K562 (cell line): ENCODE results near the gene HAUS1. TPM values are rescaled to one million over a fixed set of nuclear protein-coding genes. Genes with fewer than 3 reads are reported as not detected.

Experiments used
- DIDO1 ChIP-seq: fragments of 450-650 bp; IDR thresholded peaks from 2 replicates; pipeline ENCODE4 v1.6.1; 2016; ENCODE audit warnings: low read depth, missing biosample characterization, missing genetic modification characterization
- DNMT1 ChIP-seq: fragments of 450-650 bp; IDR thresholded peaks from 2 replicates; pipeline ENCODE4 v1.6.1; 2016; ENCODE audit warnings: antibody characterized with exemption, mild to moderate bottlenecking
- EHMT2 ChIP-seq: fragments of 450-650 bp; IDR thresholded peaks from 2 replicates; pipeline ENCODE4 v1.6.1; 2018; ENCODE audit warnings: antibody characterized with exemption
- HDAC6 ChIP-seq: IDR thresholded peaks from 2 replicates; pipeline ENCODE4 v1.6.1; 2012; ENCODE audit warnings: low read depth, mild to moderate bottlenecking, control low read depth, inconsistent platforms, low read length, moderate library complexity
- HSF4 ChIP-seq: fragments of 250-450 bp; sonication (Bioruptor Pico); IDR thresholded peaks from 2 replicates; pipeline ENCODE4 v2.1.2; 2022; ENCODE audit warnings: mild to moderate bottlenecking, moderate library complexity, borderline replicate concordance
- ILK ChIP-seq: fragments of 450-650 bp; IDR thresholded peaks from 2 replicates; pipeline ENCODE4 v1.6.1; 2016; ENCODE audit warnings: missing genetic modification characterization, low read depth, mild to moderate bottlenecking, missing compliant biosample characterization, moderate library complexity, borderline replicate concordance
- SMAD3 ChIP-seq: fragments of 450-650 bp; formaldehyde crosslinking; conservative IDR thresholded peaks from 2 replicates; pipeline ENCODE4 v1.4.0; 2020; ENCODE audit warnings: mild to moderate bottlenecking
- TRIM24 ChIP-seq, 2 experiments: fragments of 450-650 bp; IDR thresholded peaks; 2 replicates each; pipeline ENCODE4 v1.6.1; 2016
- ZNF197 ChIP-seq: fragments of 200-800 bp; sonication (Bioruptor generic); IDR thresholded peaks from 2 replicates; pipeline ENCODE4 v1.6.1; 2016; ENCODE audit warnings: low read depth, missing genetic modification characterization, missing compliant biosample characterization
- ZNF324 ChIP-seq: fragments of 250-450 bp; sonication (Bioruptor Pico); IDR thresholded peaks from 2 replicates; pipeline ENCODE4 v1.4.0; 2020; ENCODE audit warnings: mild to moderate bottlenecking
- ZNF707 ChIP-seq: fragments of 250-450 bp; sonication (Bioruptor Pico); conservative IDR thresholded peaks from 2 replicates; pipeline ENCODE4 v1.8.0; 2022; ENCODE audit warnings: inconsistent platforms, mild to moderate bottlenecking, moderate library complexity
- polyA plus RNA-seq, 8 experiments: library from polyadenylated mRNA; depleted of rRNA in 4 of 8; stranded (reverse) in 5 of 8; unstranded in 3 of 8; fragments of >200 nt; fragmentation: Nextera tagmentation in 2 of 8; fragmentation: Illumina TruSeq in 1 of 8; extraction: Ambion mirVana in 2 of 8; extraction: Trizol in 1 of 8; gene quantifications; 2 replicates each; pipeline versions ENCODE4 v1.2.1 to v1.2.3, GENCODE V29; 2011 to 2014; ENCODE audit warnings: inconsistent platforms in 1 of 8, missing spikeins in 1 of 8
- total RNA-seq, 7 experiments: library from RNA; depleted of rRNA in 6 of 7; stranded (reverse); fragments of >200 nt in 6 of 7; fragmentation: Illumina TruSeq in 2 of 7; extraction: Trizol in 2 of 7; gene quantifications; 2 replicates each; pipeline versions ENCODE4 v1.2.1 to v1.2.3, GENCODE V29; 2011 to 2021; ENCODE audit warnings: low replicate concordance in 1 of 7
- TF ChIP-seq, protein P1 (sequence below): fragments of 450-650 bp; IDR thresholded peaks from 2 replicates; pipeline ENCODE4 v1.6.1; 2016; ENCODE audit warnings: mild to moderate bottlenecking, moderate library complexity
- TF ChIP-seq, protein P2 (sequence below): fragments of 450-650 bp; conservative IDR thresholded peaks from 2 replicates; pipeline ENCODE4 v1.6.1; 2016; ENCODE audit warnings: missing genetic modification characterization, low read depth, mild to moderate bottlenecking, control low read depth, missing compliant biosample characterization
- TF ChIP-seq, protein P3 (sequence below): fragments of 450-650 bp; IDR thresholded peaks from one replicate; pipeline ENCODE4 v1.6.1; 2018; ENCODE audit warnings: mild to moderate bottlenecking, moderate library complexity; ENCODE audit not compliant: partially characterized antibody

The HAUS1 gene
- total and polyA plus RNA-seq, 9 of the 15 experiments (the other 6 are each of a cell fraction or from before 2014, with no cell fraction given) = 45.6 to 135 (median 76.3) TPM

DNA sequence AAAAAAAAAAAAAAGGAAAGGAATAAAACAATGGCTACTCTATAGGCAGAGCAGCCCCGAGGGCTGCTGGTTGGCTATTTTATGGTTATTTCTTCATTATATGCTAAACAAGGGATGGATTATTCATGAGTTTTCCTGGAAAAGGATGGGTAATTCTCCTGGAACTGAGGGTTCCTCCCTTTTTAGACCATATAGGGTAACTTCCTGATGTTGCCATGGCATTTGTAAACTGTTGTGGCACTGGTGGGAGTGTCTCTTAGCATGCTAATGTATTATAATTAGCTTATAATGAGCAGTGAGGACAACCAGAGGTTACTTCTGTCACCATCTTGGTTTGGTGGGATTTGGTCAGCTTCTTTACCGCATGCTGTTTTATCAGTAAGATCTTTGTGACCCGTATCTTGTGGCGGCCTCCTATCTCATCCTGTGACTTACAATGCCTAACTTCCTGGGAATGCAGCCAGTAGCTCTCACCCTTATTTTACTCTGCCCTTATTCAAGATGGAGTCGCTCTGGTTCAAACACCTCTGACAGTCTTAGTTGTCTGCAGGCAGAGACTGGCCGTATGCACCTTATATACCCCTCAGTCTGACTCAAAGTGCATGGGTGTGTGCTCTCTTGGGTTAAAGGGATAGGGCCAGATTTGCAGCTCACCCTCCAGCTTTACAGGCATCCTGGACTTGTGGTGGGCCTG, 57.7 kb downstream of the HAUS1 start (continued):
- TF ChIP-seq, protein P1, sequence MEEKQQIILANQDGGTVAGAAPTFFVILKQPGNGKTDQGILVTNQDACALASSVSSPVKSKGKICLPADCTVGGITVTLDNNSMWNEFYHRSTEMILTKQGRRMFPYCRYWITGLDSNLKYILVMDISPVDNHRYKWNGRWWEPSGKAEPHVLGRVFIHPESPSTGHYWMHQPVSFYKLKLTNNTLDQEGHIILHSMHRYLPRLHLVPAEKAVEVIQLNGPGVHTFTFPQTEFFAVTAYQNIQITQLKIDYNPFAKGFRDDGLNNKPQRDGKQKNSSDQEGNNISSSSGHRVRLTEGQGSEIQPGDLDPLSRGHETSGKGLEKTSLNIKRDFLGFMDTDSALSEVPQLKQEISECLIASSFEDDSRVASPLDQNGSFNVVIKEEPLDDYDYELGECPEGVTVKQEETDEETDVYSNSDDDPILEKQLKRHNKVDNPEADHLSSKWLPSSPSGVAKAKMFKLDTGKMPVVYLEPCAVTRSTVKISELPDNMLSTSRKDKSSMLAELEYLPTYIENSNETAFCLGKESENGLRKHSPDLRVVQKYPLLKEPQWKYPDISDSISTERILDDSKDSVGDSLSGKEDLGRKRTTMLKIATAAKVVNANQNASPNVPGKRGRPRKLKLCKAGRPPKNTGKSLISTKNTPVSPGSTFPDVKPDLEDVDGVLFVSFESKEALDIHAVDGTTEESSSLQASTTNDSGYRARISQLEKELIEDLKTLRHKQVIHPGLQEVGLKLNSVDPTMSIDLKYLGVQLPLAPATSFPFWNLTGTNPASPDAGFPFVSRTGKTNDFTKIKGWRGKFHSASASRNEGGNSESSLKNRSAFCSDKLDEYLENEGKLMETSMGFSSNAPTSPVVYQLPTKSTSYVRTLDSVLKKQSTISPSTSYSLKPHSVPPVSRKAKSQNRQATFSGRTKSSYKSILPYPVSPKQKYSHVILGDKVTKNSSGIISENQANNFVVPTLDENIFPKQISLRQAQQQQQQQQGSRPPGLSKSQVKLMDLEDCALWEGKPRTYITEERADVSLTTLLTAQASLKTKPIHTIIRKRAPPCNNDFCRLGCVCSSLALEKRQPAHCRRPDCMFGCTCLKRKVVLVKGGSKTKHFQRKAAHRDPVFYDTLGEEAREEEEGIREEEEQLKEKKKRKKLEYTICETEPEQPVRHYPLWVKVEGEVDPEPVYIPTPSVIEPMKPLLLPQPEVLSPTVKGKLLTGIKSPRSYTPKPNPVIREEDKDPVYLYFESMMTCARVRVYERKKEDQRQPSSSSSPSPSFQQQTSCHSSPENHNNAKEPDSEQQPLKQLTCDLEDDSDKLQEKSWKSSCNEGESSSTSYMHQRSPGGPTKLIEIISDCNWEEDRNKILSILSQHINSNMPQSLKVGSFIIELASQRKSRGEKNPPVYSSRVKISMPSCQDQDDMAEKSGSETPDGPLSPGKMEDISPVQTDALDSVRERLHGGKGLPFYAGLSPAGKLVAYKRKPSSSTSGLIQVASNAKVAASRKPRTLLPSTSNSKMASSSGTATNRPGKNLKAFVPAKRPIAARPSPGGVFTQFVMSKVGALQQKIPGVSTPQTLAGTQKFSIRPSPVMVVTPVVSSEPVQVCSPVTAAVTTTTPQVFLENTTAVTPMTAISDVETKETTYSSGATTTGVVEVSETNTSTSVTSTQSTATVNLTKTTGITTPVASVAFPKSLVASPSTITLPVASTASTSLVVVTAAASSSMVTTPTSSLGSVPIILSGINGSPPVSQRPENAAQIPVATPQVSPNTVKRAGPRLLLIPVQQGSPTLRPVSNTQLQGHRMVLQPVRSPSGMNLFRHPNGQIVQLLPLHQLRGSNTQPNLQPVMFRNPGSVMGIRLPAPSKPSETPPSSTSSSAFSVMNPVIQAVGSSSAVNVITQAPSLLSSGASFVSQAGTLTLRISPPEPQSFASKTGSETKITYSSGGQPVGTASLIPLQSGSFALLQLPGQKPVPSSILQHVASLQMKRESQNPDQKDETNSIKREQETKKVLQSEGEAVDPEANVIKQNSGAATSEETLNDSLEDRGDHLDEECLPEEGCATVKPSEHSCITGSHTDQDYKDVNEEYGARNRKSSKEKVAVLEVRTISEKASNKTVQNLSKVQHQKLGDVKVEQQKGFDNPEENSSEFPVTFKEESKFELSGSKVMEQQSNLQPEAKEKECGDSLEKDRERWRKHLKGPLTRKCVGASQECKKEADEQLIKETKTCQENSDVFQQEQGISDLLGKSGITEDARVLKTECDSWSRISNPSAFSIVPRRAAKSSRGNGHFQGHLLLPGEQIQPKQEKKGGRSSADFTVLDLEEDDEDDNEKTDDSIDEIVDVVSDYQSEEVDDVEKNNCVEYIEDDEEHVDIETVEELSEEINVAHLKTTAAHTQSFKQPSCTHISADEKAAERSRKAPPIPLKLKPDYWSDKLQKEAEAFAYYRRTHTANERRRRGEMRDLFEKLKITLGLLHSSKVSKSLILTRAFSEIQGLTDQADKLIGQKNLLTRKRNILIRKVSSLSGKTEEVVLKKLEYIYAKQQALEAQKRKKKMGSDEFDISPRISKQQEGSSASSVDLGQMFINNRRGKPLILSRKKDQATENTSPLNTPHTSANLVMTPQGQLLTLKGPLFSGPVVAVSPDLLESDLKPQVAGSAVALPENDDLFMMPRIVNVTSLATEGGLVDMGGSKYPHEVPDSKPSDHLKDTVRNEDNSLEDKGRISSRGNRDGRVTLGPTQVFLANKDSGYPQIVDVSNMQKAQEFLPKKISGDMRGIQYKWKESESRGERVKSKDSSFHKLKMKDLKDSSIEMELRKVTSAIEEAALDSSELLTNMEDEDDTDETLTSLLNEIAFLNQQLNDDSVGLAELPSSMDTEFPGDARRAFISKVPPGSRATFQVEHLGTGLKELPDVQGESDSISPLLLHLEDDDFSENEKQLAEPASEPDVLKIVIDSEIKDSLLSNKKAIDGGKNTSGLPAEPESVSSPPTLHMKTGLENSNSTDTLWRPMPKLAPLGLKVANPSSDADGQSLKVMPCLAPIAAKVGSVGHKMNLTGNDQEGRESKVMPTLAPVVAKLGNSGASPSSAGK = peak; percentile 22; the same call in 1 of the 2 replicates
- TF ChIP-seq DIDO1 (tag) (peak; percentile 88), HSF4 (peak; percentile 83; the same call in 1 of the 2 replicates), ZNF707 (peak; percentile 71), DNMT1 (no peak), ZNF197 (CRISPR knock-in tag) (peak; percentile 97), SMAD3 (CRISPR knock-in tag) (peak; percentile 98), ILK (tag) (peak; percentile 78), TRIM24 (IDR thresholded peaks at IDR 0.05) (no peak), EHMT2 (no peak), HDAC6 (no peak), ZNF324 (CRISPR knock-in tag) (peak; percentile 60; the same call in 1 of the 2 replicates)
- TF ChIP-seq, protein P2, sequence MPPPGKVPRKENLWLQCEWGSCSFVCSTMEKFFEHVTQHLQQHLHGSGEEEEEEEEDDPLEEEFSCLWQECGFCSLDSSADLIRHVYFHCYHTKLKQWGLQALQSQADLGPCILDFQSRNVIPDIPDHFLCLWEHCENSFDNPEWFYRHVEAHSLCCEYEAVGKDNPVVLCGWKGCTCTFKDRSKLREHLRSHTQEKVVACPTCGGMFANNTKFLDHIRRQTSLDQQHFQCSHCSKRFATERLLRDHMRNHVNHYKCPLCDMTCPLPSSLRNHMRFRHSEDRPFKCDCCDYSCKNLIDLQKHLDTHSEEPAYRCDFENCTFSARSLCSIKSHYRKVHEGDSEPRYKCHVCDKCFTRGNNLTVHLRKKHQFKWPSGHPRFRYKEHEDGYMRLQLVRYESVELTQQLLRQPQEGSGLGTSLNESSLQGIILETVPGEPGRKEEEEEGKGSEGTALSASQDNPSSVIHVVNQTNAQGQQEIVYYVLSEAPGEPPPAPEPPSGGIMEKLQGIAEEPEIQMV (tag) = peak; percentile 87
- TF ChIP-seq, protein P3, sequence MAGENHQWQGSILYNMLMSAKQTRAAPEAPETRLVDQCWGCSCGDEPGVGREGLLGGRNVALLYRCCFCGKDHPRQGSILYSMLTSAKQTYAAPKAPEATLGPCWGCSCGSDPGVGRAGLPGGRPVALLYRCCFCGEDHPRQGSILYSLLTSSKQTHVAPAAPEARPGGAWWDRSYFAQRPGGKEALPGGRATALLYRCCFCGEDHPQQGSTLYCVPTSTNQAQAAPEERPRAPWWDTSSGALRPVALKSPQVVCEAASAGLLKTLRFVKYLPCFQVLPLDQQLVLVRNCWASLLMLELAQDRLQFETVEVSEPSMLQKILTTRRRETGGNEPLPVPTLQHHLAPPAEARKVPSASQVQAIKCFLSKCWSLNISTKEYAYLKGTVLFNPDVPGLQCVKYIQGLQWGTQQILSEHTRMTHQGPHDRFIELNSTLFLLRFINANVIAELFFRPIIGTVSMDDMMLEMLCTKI = no peak
